CD8-positive, alpha-beta memory T cell (primary cell): ENCODE data around the gene PBX4. TPM values are rescaled to one million over a fixed set of nuclear protein-coding genes. Genes with fewer than 3 reads are reported as not detected.

ENCODE experiments used
- CTCF ChIA-PET: fragments of 350-600 bp; sonication (Branson Sonifier 250); formaldehyde crosslinking; loops from one replicate; lab custom pipeline; 2021; ENCODE audit warnings: antibody characterized with exemption; lab: Charles Lee
- POLR2A ChIA-PET: fragments of 350-600 bp; sonication (Branson Sonifier 250); formaldehyde crosslinking; loops from one replicate; lab custom pipeline; 2021; ENCODE audit warnings: antibody characterized with exemption; lab: Charles Lee
- DNase-seq, 5 donors: peaks; one replicate each; pipeline versions ENCODE4 v3.0.0 to v3.0.0-alpha.2; 2020 to 2022; ENCODE audit warnings: mixed read lengths in 1 of 5
- H3K27ac ChIP-seq: one replicate; pipeline ENCODE4 v1.7.0; 2013; ENCODE audit warnings: low read depth, mild to moderate bottlenecking, low read length, moderate library complexity
- H3K27me3 ChIP-seq: 2 replicates; pipeline ENCODE4 v1.7.0; 2013; ENCODE audit warnings: low read length, mild to moderate bottlenecking; ENCODE audit not compliant: insufficient read depth, poor library complexity, severe bottlenecking
- H3K36me3 ChIP-seq: 2 replicates; pipeline ENCODE4 v1.7.0; 2013; ENCODE audit warnings: mild to moderate bottlenecking, low read length, moderate library complexity; ENCODE audit not compliant: insufficient read depth
- H3K4me1 ChIP-seq: 2 replicates; pipeline ENCODE4 v1.7.0; 2013; ENCODE audit warnings: mild to moderate bottlenecking, low read length, moderate library complexity; ENCODE audit not compliant: insufficient read depth
- H3K4me3 ChIP-seq: 2 replicates; pipeline ENCODE4 v1.7.0; 2013; ENCODE audit warnings: mild to moderate bottlenecking, low read length
- H3K9me3 ChIP-seq: 2 replicates; pipeline ENCODE4 v1.7.0; 2013; ENCODE audit warnings: mild to moderate bottlenecking, low read length
- H3K27ac Mint-ChIP-seq, 8 donors: one replicate each; pipeline ENCODE4 v1.8.0; 2020 to 2021; ENCODE audit warnings: mixed read lengths in 8 of 8, mild to moderate bottlenecking in 6 of 8, inconsistent platforms in 3 of 8, moderate library complexity in 3 of 8
- H3K27me3 Mint-ChIP-seq, 2 donors: one replicate each; pipeline ENCODE4 v1.8.0; 2020 to 2021; ENCODE audit warnings: mixed read lengths in 2 of 2, mild to moderate bottlenecking in 1 of 2, moderate library complexity in 1 of 2
- H3K36me3 Mint-ChIP-seq, 3 donors: one replicate each; pipeline ENCODE4 v1.8.0; 2020 to 2021; ENCODE audit warnings: mixed read lengths in 3 of 3, inconsistent platforms in 1 of 3, mild to moderate bottlenecking in 1 of 3
- H3K4me1 Mint-ChIP-seq, 3 donors: one replicate each; pipeline ENCODE4 v1.8.0; 2020 to 2021; ENCODE audit warnings: mixed read lengths in 3 of 3, inconsistent platforms in 1 of 3, mild to moderate bottlenecking in 1 of 3
- H3K4me3 Mint-ChIP-seq, 7 donors: one replicate each; pipeline ENCODE4 v1.8.0; 2020 to 2021; ENCODE audit warnings: mixed read lengths in 7 of 7, mild to moderate bottlenecking in 6 of 7, moderate library complexity in 4 of 7, inconsistent platforms in 2 of 7
- H3K9me3 Mint-ChIP-seq, 5 donors: one replicate each; pipeline ENCODE4 v1.8.0; 2020 to 2022; ENCODE audit warnings: mixed read lengths in 5 of 5, mild to moderate bottlenecking in 3 of 5, moderate library complexity in 2 of 5, inconsistent platforms in 1 of 5
- polyA plus RNA-seq: library from polyadenylated mRNA; unstranded; fragments of 300-500 nt; fragmentation: Illumina TruSeq; gene quantifications from one replicate; pipeline ENCODE4 v1.2.3, GENCODE V29; 2021
- total RNA-seq, 2 experiments: library from RNA; stranded (reverse); gene quantifications; one replicate each; pipeline ENCODE4 v1.2.3, GENCODE V29; 2021

PBX4 gene
- total and polyA plus RNA-seq, 3 experiments from 2014 or later = 8.3 to 17.1 (median 15.0) TPM

GRCh38 chr19:19582471-19582870 lies 36.0 kb downstream of the PBX4 start:
- H3K27me3 Mint-ChIP-seq = no peaks in the 10 kb centered on the region
- peaks cover 9 to 20% (median 10%) of the 10 kb centered on the region in 3 donors for H3K4me1 Mint-ChIP-seq
- no peak overlapping the region for H3K4me3 Mint-ChIP-seq
- H3K9me3 Mint-ChIP-seq = no peaks in the 10 kb centered on the region
- H3K36me3 Mint-ChIP-seq = peaks cover 0 to 33% (median 5%) of the 10 kb centered on the region in 3 donors
- Histone ChIP-seq H3K4me3 (no peak overlapping the region), H3K4me1 (peaks cover 8% of the 10 kb centered on the region), H3K9me3 (no peaks in the 10 kb centered on the region), H3K27ac (no peak overlapping the region), H3K27me3 (no peaks in the 10 kb centered on the region), H3K36me3 (no peaks in the 10 kb centered on the region)
- no peak for DNase-seq
- CTCF ChIA-PET = interaction anchor here (1.6 kb wide), 1 partner anchor 50 kb away, joined by 4 read pairs; no protein-coding TSS in a partner anchor
- POLR2A ChIA-PET = no interaction called here
- peak overlapping the region in 6 of 8 donors; percentile 43 to 91 (median 60) for H3K27ac Mint-ChIP-seq

- POLR2A ChIA-PET = no interaction called here
- no peak overlapping the region for H3K27ac ChIP-seq
- H3K36me3 ChIP-seq = no peaks in the 10 kb centered on the region
- H3K4me3 Mint-ChIP-seq = no peak overlapping the region
- peaks cover 0 to 30% (median 5%) of the 10 kb centered on the region in 3 donors for H3K36me3 Mint-ChIP-seq
- DNase-seq = no peak
- peaks cover 9 to 20% (median 10%) of the 10 kb centered on the region in 3 donors for H3K4me1 Mint-ChIP-seq
- no peaks in the 10 kb centered on the region for H3K27me3 ChIP-seq
- no peak overlapping the region for H3K4me3 ChIP-seq
- CTCF ChIA-PET = interaction anchor here (1.6 kb wide), 1 partner anchor 49 kb away, joined by 4 read pairs; no protein-coding TSS in a partner anchor
- no peaks in the 10 kb centered on the region for H3K9me3 ChIP-seq
- H3K9me3 Mint-ChIP-seq = no peaks in the 10 kb centered on the region
- H3K27me3 Mint-ChIP-seq = no peaks in the 10 kb centered on the region
- peaks cover 8% of the 10 kb centered on the region for H3K4me1 ChIP-seq
- peak overlapping the region in 4 of 8 donors; percentile 55 to 75 (median 66) for H3K27ac Mint-ChIP-seq
Observed at GRCh38 chr19:19581391-19581790, 37.1 kb downstream of the PBX4 start.

GRCh38 chr19:19580418-19580817 lies 38.1 kb downstream of the PBX4 start:
- no peaks in the 10 kb centered on the region for H3K27me3 Mint-ChIP-seq
- peak overlapping the region in 3 of 8 donors; percentile 6 to 76 (median 57) for H3K27ac Mint-ChIP-seq

DNA sequence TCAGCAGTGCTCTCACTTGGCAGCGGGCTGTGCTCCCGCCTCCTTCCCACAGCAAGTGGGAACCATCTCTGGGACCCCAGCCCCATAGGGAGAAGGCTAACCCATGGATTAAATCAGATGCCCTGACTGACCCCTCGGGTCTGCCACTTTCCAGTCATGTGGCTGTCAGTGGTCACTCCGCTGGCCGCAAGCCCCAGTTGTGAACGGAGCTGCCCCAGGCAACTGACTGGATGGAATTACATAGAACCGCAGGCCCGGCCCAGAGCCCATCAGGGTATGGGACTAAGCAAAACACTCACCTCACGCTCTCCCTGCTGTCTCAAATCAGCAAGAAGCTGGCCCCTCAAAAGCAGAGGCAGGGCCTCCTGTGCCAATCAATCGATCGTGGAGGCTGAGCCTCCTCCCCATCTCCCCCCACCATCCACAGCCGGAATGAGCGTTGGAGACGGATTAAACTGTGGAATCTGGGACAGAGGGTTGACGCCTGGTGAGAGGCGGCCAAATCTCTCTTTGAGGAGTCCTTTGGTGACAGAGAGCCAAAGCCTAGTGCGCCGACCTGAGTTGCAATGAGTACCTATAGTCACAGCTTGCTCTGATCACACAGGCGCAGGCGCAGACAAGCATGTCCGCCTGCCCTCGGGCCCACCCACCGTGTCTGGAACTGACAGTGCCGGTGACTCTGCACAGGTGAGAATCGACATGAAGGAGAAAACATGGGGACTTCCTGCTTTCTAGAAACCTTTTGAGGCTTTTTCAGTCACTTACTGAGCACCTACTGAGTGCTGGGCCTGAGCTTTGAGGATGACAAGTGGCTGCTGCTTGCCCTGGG lies 38.7 kb downstream of the PBX4 start:
- CTCF ChIA-PET = interaction anchor here (0.6 to 1.2 kb wide), 2 partner anchors 11 to 454 kb away, joined by 3 read pairs; no protein-coding TSS in a partner anchor

More at GRCh38 chr19:19580418-19580817, 38.1 kb downstream of the PBX4 start:
- POLR2A ChIA-PET = no interaction called here
- H3K4me1 ChIP-seq = peaks cover 8% of the 10 kb centered on the region
- no peak overlapping the region for H3K4me3 ChIP-seq
- Mint-ChIP-seq H3K4me3 (no peak overlapping the region), H3K36me3 (peaks cover 0 to 23% (median 1%) of the 10 kb centered on the region in 3 donors), H3K4me1 (peaks cover 7 to 20% (median 11%) of the 10 kb centered on the region in 3 donors), H3K9me3 (no peaks in the 10 kb centered on the region)
- no peaks in the 10 kb centered on the region for H3K9me3 ChIP-seq
- DNase-seq = no peak
- CTCF ChIA-PET = interaction anchor here (1.2 kb wide), 1 partner anchor 12 kb away, joined by 3 read pairs; no protein-coding TSS in a partner anchor
- H3K36me3 ChIP-seq = no peaks in the 10 kb centered on the region
- H3K27me3 ChIP-seq = no peaks in the 10 kb centered on the region
- H3K27ac ChIP-seq = no peak overlapping the region

GRCh38 chr19:19578252-19578651 lies 40.2 kb downstream of the PBX4 start:
- Mint-ChIP-seq H3K4me1 (peaks cover 5 to 23% (median 13%) of the 10 kb centered on the region in 3 donors), H3K4me3 (no peak overlapping the region)
- CTCF ChIA-PET = interaction anchor here (0.7 to 1.2 kb wide), 2 partner anchors 12 to 23 kb away, joined by 3 to 4 read pairs; no protein-coding TSS in a partner anchor

More for the DNA sequence above, 38.7 kb downstream of the PBX4 start:
- Histone ChIP-seq H3K36me3 (no peaks in the 10 kb centered on the region), H3K9me3 (no peaks in the 10 kb centered on the region), H3K27ac (no peak overlapping the region), H3K27me3 (no peaks in the 10 kb centered on the region), H3K4me1 (peaks cover 8% of the 10 kb centered on the region), H3K4me3 (no peak overlapping the region)
- peaks cover 0 to 21% (median 0%) of the 10 kb centered on the region in 3 donors for H3K36me3 Mint-ChIP-seq
- H3K27me3 Mint-ChIP-seq = no peaks in the 10 kb centered on the region
- POLR2A ChIA-PET = no interaction called here
- H3K27ac Mint-ChIP-seq = peak overlapping the region in 1 of 8 donors; percentile 46
- H3K4me1 Mint-ChIP-seq = peaks cover 5 to 20% (median 13%) of the 10 kb centered on the region in 3 donors
- no peak for DNase-seq
- H3K9me3 Mint-ChIP-seq = no peaks in the 10 kb centered on the region
- H3K4me3 Mint-ChIP-seq = no peak overlapping the region

GRCh38 chr19:19575411-19575810 lies 43.1 kb downstream of the PBX4 start:
- no peak for DNase-seq
- no peaks in the 10 kb centered on the region for H3K9me3 ChIP-seq
- H3K4me1 ChIP-seq = peaks cover 8% of the 10 kb centered on the region
- Mint-ChIP-seq H3K27me3 (no peaks in the 10 kb centered on the region), H3K4me3 (no peak overlapping the region), H3K9me3 (no peaks in the 10 kb centered on the region), H3K36me3 (peaks cover 0 to 17% (median 4%) of the 10 kb centered on the region in 3 donors), H3K27ac (peak overlapping the region in 2 of 8 donors; percentile 11 to 35), H3K4me1 (peaks cover 0 to 12% (median 6%) of the 10 kb centered on the region in 3 donors)
- POLR2A ChIA-PET = no interaction called here
- H3K4me3 ChIP-seq = no peak overlapping the region
- no peak overlapping the region for H3K27ac ChIP-seq
- no peaks in the 10 kb centered on the region for H3K27me3 ChIP-seq
- peaks cover 1% of the 10 kb centered on the region for H3K36me3 ChIP-seq
- CTCF ChIA-PET = interaction anchor here (1.4 kb wide), 1 partner anchor 43 kb away, joined by 4 read pairs; no protein-coding TSS in a partner anchor

More at GRCh38 chr19:19578252-19578651, 40.2 kb downstream of the PBX4 start:
- no peak overlapping the region for H3K4me3 ChIP-seq
- no peak overlapping the region for H3K27ac ChIP-seq
- Mint-ChIP-seq H3K36me3 (peaks cover 0 to 18% (median 0%) of the 10 kb centered on the region in 3 donors), H3K27me3 (no peaks in the 10 kb centered on the region), H3K27ac (peak overlapping the region in 2 of 8 donors; percentile 15 to 63), H3K9me3 (no peaks in the 10 kb centered on the region)
- no peaks in the 10 kb centered on the region for H3K27me3 ChIP-seq
- H3K4me1 ChIP-seq = peaks cover 8% of the 10 kb centered on the region
- no peak for DNase-seq
- H3K9me3 ChIP-seq = no peaks in the 10 kb centered on the region
- no peaks in the 10 kb centered on the region for H3K36me3 ChIP-seq
- POLR2A ChIA-PET = no interaction called here

DNA sequence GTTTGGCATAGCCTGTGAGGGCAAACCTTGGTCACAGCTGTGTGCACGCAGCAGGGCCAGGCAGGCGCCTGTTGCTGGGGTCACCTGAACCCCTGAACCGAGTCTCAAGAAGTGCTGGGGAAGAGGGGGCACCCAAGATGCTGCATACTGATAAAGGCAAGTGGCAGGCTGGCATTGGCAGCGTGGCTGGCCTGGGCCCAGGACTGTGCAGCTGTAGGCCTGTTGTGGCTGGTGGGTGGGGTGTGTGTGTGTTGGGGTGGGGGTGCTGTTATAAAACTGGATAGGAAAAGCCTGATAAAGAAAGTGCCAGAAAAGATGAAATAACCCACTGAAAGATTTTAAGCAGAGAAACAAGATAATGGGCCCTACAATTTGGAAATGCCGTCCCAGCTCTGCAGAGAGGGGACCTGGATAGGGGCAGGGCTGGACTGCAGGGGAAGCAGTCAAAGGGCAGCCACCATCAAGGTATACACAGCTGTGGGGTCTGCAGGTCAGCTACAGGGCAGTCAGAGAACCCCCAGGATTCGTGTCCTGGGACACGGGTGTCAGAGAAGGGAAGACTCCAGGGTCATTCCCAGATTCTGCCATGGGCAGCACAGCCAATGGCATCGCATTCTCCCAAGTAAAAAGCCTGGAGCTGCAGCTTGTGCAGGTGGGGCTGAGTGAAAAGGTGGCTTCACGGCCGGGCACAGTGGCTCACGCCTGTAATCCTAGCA lies 47.3 kb downstream of the PBX4 start:
- Mint-ChIP-seq H3K4me1 (peaks cover 0 to 10% (median 6%) of the 10 kb centered on the region in 3 donors), H3K27ac (peak overlapping the region in 2 of 8 donors; percentile 29 to 77), H3K36me3 (peaks cover 0 to 42% (median 13%) of the 10 kb centered on the region in 3 donors), H3K4me3 (no peak overlapping the region), H3K9me3 (no peaks in the 10 kb centered on the region), H3K27me3 (no peaks in the 10 kb centered on the region)
- CTCF ChIA-PET = interaction anchor here (1.4 to 1.6 kb wide), 2 partner anchors 11 to 36 kb away, joined by 3 to 4 read pairs; no protein-coding TSS in a partner anchor
- POLR2A ChIA-PET = no interaction called here
- DNase-seq = no peak
- Histone ChIP-seq H3K4me3 (no peak overlapping the region), H3K36me3 (peaks cover 7% of the 10 kb centered on the region), H3K4me1 (no peaks in the 10 kb centered on the region), H3K9me3 (no peaks in the 10 kb centered on the region), H3K27ac (no peak overlapping the region), H3K27me3 (no peaks in the 10 kb centered on the region)
